PC-3 (cell line): ENCODE measurements around the gene KRTAP10-9. TPM values are rescaled to one million over a fixed set of nuclear protein-coding genes. Genes with fewer than 3 reads are reported as not detected.

Experiments used
- ATAC-seq: fragments of 200-7000 bp; cut with Tn5 transposase; 2 replicates; pipeline ENCODE4 v1.9.1; 2020; ENCODE audit warnings: mild to moderate bottlenecking, moderate library complexity
- BruUV-seq: library from RNA; stranded (reverse); fragments of 400-500 nt; replicated peaks from 2 replicates; lab custom pipeline; 2021; lab: Mats Ljungman, UMichigan
- CTCF ChIA-PET: fragments of 300-600 bp; sonication (Branson Sonifier 250); formaldehyde crosslinking; loops from one replicate; lab custom pipeline; 2022; ENCODE audit warnings: antibody characterized with exemption; lab: Charles Lee
- POLR2A ChIA-PET: fragments of 300-600 bp; sonication (Branson Sonifier 250); formaldehyde crosslinking; loops from one replicate; lab custom pipeline; 2022; ENCODE audit warnings: antibody characterized with exemption; ENCODE audit not compliant: unreplicated experiment; lab: Charles Lee
- DNase-seq: peaks from one replicate; pipeline ENCODE4 v3.0.0-alpha.2; 2015
- H2AFZ ChIP-seq: fragments of 300-600 bp; sonication (generic); 2 replicates; pipeline ENCODE4 v1.6.0; 2016; ENCODE audit warnings: antibody characterized with exemption, low read length
- H3F3A ChIP-seq: fragments of 300-600 bp; sonication (generic); one replicate; pipeline ENCODE4 v1.6.0; 2017; ENCODE audit warnings: antibody characterized with exemption, low read length, control low read depth, mild to moderate bottlenecking; ENCODE audit not compliant: unreplicated experiment
- H3K27ac ChIP-seq: fragments of 300-600 bp; sonication (generic); 2 replicates; pipeline ENCODE4 v1.5.1; 2016; ENCODE audit warnings: mild to moderate bottlenecking, low read length
- H3K27me3 ChIP-seq: fragments of 300-600 bp; sonication (generic); 2 replicates; pipeline ENCODE4 v1.6.1; 2016; ENCODE audit warnings: low read length, mixed read lengths
- H3K36me3 ChIP-seq: fragments of 300-600 bp; sonication (generic); 2 replicates; pipeline ENCODE4 v1.6.1; 2016; ENCODE audit warnings: low read depth, mixed run types, low read length, mixed read lengths
- H3K4me1 ChIP-seq: fragments of 300-600 bp; sonication (generic); 2 replicates; pipeline ENCODE4 v1.5.1; 2016; ENCODE audit warnings: low read length; ENCODE audit not compliant: insufficient read depth
- H3K4me2 ChIP-seq: fragments of 300-600 bp; sonication (generic); 2 replicates; pipeline ENCODE4 v1.6.0; 2016; ENCODE audit warnings: low read length
- H3K4me3 ChIP-seq: fragments of 300-600 bp; sonication (generic); 2 replicates; pipeline ENCODE4 v1.5.1; 2016; ENCODE audit warnings: mild to moderate bottlenecking, low read length, mixed read lengths
- H3K79me2 ChIP-seq: fragments of 300-600 bp; sonication (generic); 2 replicates; pipeline ENCODE4 v1.6.1; 2017; ENCODE audit warnings: low read length, mixed read lengths
- H3K9ac ChIP-seq: fragments of 300-600 bp; sonication (generic); 2 replicates; pipeline ENCODE4 v1.6.0; 2016; ENCODE audit warnings: mild to moderate bottlenecking, low read length
- H3K9me2 ChIP-seq: fragments of 300-600 bp; sonication (generic); replicated peaks from 2 replicates; pipeline ENCODE4 v1.6.1; 2016; ENCODE audit warnings: mixed run types, low read length, mixed read lengths
- H3K9me3 ChIP-seq: fragments of 300-600 bp; sonication (generic); 2 replicates; pipeline ENCODE4 v1.6.1; 2016; ENCODE audit warnings: low read length, mixed read lengths
- H4K20me1 ChIP-seq: fragments of 300-600 bp; sonication (generic); 2 replicates; pipeline ENCODE4 v1.6.1; 2016; ENCODE audit warnings: low read length, mixed read lengths
- CTCF ChIP-seq: fragments of 300-600 bp; sonication (generic); conservative IDR thresholded peaks from 2 replicates; pipeline ENCODE4 v1.5.1; 2017; ENCODE audit warnings: antibody characterized with exemption, low read depth, mild to moderate bottlenecking, low read length
- EZH2 ChIP-seq: fragments of 300-600 bp; sonication (generic); IDR thresholded peaks from one replicate; pipeline ENCODE4 v1.6.1; 2017; ENCODE audit warnings: antibody characterized with exemption, mild to moderate bottlenecking, low read length; ENCODE audit not compliant: unreplicated experiment
- EZH2phosphoT487 ChIP-seq: fragments of 300-600 bp; sonication (generic); IDR thresholded peaks from 2 replicates; pipeline ENCODE4 v1.6.1; 2018; ENCODE audit warnings: mild to moderate bottlenecking, antibody characterized with exemption, low read length, borderline replicate concordance
- intact Hi-C: fragments of 100-400 bp; cut with micrococcal nuclease; formaldehyde crosslinking; loops from 2 replicates; pipeline ENCODE4 v1.9.0; 2023
- total RNA-seq: library from RNA; depleted of rRNA; stranded (reverse); fragments of >200 nt; gene quantifications from 2 replicates; pipeline ENCODE4 v1.2.3, GENCODE V29; 2014

The KRTAP10-9 gene
- total RNA-seq, 1 experiment from 2014 or later, result not detected

DNA sequence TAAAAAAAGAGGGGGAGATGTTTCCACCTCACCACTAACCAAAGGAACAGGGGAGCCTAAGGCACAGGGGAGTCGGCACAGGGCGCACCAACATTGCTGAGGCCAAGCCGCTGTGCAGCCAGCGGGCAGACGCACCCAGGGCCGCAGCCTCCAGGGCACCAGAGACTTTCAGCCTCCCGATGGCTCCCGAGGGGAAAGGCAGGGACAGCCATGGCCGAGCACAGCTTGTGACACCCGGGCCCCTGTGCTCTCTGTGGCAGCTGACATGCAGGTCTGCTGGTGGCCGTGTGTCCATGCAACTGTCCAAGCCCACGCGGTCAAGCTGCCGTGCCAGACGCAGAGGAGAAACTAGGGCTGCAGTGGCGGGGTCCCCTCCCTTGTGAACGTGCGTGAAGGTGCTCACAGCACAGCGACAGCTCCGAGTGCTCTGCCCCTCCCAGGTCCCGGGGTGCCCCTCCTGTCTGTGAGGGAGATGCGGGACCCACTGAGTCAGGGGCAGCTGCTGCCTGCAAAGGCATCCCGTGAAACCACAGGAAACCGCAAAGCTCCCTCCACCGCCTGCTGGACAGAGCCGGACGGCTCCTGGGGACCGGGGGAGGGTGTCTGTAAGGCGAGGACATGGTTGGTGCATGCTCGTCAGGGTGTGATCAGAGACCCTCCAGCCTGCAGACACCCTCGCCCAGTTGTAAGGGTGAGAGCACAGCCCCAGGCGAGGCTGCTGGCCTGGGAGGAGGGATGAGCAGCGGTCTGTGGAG, 21.8 kb downstream of the KRTAP10-9 start:
- Histone ChIP-seq H3K4me1 (no peaks in the 10 kb centered on the region), H4K20me1 (no peaks in the 10 kb centered on the region), H3K79me2 (no peaks in the 10 kb centered on the region), H3K9me3 (no peaks in the 10 kb centered on the region), H3K4me3 (no peak overlapping the region), H3K27ac (no peak overlapping the region), H3K36me3 (no peaks in the 10 kb centered on the region), H3F3A (no peaks in the 10 kb centered on the region), H3K9ac (no peak overlapping the region), H3K9me2 (no peaks in the 10 kb centered on the region), H3K4me2 (no peak overlapping the region), H2AFZ (no peak overlapping the region), H3K27me3 (no peaks in the 10 kb centered on the region)
- POLR2A ChIA-PET, result no interaction called here
- intact Hi-C loops, result no loop called here
- DNase-seq, result no peak
- CTCF ChIA-PET, result no interaction called here
- no peak for TF ChIP-seq EZH2
- TF ChIP-seq CTCF, result no peak
- TF ChIP-seq EZH2phosphoT487, result no peak
- no peak for ATAC-seq
- BruUV-seq, result no TSS peak

DNA sequence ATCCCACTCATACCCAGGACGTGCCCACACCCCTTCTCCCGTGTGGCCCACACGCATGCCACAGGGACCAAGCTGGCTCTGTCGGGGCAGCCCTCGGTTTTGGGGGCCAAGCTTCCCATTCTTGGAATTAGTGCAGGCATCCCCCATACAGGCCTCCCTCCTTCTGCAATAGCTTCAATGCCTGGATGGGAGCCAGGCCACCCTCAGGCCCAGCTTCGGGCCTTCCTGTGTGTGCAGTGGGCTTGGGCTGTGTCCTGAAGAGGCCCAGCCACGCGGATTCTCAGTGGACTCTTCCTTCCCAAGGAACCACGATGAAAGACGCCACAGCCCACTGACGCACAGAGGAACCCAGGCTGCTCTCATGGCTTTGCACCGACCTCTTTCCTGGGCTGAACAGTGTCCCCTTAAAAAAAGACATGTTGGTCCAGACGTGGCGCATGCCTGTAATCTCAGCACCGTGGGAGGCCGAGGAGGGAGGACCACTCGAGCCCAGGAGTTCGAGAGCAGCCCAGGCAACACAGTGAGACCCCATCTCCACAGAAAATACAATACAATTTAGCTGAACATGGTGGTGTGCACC, 22.7 kb downstream of the KRTAP10-9 start:
- Histone ChIP-seq H3K9ac (no peak overlapping the region), H3K9me2 (no peaks in the 10 kb centered on the region), H3F3A (no peaks in the 10 kb centered on the region), H3K27me3 (no peaks in the 10 kb centered on the region), H3K4me3 (no peak overlapping the region), H2AFZ (no peak overlapping the region), H3K4me2 (no peak overlapping the region), H3K9me3 (no peaks in the 10 kb centered on the region), H3K4me1 (no peaks in the 10 kb centered on the region), H3K27ac (no peak overlapping the region), H3K79me2 (no peaks in the 10 kb centered on the region), H3K36me3 (no peaks in the 10 kb centered on the region), H4K20me1 (no peaks in the 10 kb centered on the region)
- no TSS peak for BruUV-seq
- POLR2A ChIA-PET, result no interaction called here
- DNase-seq (no peak), ATAC-seq (no peak)
- CTCF ChIA-PET, result no interaction called here
- no peak for TF ChIP-seq CTCF
- TF ChIP-seq EZH2, result no peak
- TF ChIP-seq EZH2phosphoT487, result no peak
- intact Hi-C loops, result no loop called here
